Activated naive CD4-positive, alpha-beta T cell treated with anti-CD3 and anti-CD28 coated beads for 36 hours (primary cell): ENCODE results near the gene NFAT5. TPM values are rescaled to one million over a fixed set of nuclear protein-coding genes. Genes with fewer than 3 reads are reported as not detected.
"Not testable (repeated sequence)": the region's sequence is repeated elsewhere in the genome, so short reads cannot be mapped to it uniquely, and the experiment has no call there.

Source experiments
- CTCF ChIA-PET: fragments of 350-600 bp; sonication (Branson Sonifier 250); formaldehyde crosslinking; loops from one replicate; lab custom pipeline; 2021; ENCODE audit warnings: antibody characterized with exemption; lab: Charles Lee
- DNase-seq: peaks from one replicate; pipeline ENCODE4 v3.0.0-alpha.2; 2020
- H3K27ac Mint-ChIP-seq: one replicate; pipeline ENCODE4 v1.8.0; 2021; ENCODE audit warnings: mild to moderate bottlenecking, mixed read lengths
- H3K27me3 Mint-ChIP-seq: one replicate; pipeline ENCODE4 v1.8.0; 2021; ENCODE audit warnings: low read depth, mixed read lengths
- H3K36me3 Mint-ChIP-seq: one replicate; pipeline ENCODE4 v1.8.0; 2021; ENCODE audit warnings: low read depth, mixed read lengths
- H3K4me1 Mint-ChIP-seq: one replicate; pipeline ENCODE4 v1.8.0; 2021; ENCODE audit warnings: low read depth, mixed read lengths
- H3K4me3 Mint-ChIP-seq: one replicate; pipeline ENCODE4 v1.8.0; 2021; ENCODE audit warnings: mild to moderate bottlenecking, moderate library complexity, mixed read lengths
- H3K9me3 Mint-ChIP-seq: one replicate; pipeline ENCODE4 v1.8.0; 2021; ENCODE audit warnings: mixed read lengths
- intact Hi-C: fragments of 100-400 bp; cut with micrococcal nuclease; formaldehyde crosslinking; loops from one replicate; pipeline ENCODE4 v1.15.1; 2023
- total RNA-seq, 2 experiments: library from RNA; stranded (reverse); gene quantifications; one replicate each; pipeline ENCODE4 v1.2.3, GENCODE V29; 2021

NFAT5 gene
- total RNA-seq, 2 experiments from 2014 or later = 33.0 to 34.0 TPM

GRCh38 chr16:69532641-69533455 lies 32.9 kb upstream of the NFAT5 start:
- Mint-ChIP-seq H3K36me3 (no peaks in the 10 kb centered on the region), H3K27ac (no peak overlapping the region), H3K9me3 (no peaks in the 10 kb centered on the region), H3K4me1 (peaks cover 36% of the 10 kb centered on the region), H3K4me3 (no peak overlapping the region), H3K27me3 (no peaks in the 10 kb centered on the region)
- DNase-seq = no peak
- intact Hi-C loops = no loop called here
- CTCF ChIA-PET = interaction anchor here (0.8 kb wide), 1 partner anchor 75 kb away, joined by 3 read pairs; no protein-coding TSS in a partner anchor

GRCh38 chr16:69534720-69535119 lies 31.0 kb upstream of the NFAT5 start:
- H3K36me3 Mint-ChIP-seq = no peaks in the 10 kb centered on the region
- H3K9me3 Mint-ChIP-seq = no peaks in the 10 kb centered on the region
- CTCF ChIA-PET = no interaction called here
- no peaks in the 10 kb centered on the region for H3K27me3 Mint-ChIP-seq
- DNase-seq = no peak
- H3K27ac Mint-ChIP-seq = no peak overlapping the region
- no peak overlapping the region for H3K4me3 Mint-ChIP-seq
- intact Hi-C loops = no loop called here
- H3K4me1 Mint-ChIP-seq = peaks cover 31% of the 10 kb centered on the region

- H3K27ac Mint-ChIP-seq = no peak overlapping the region
- DNase-seq = no peak
- H3K4me3 Mint-ChIP-seq = no peak overlapping the region
- H3K4me1 Mint-ChIP-seq = peaks cover 26% of the 10 kb centered on the region
- intact Hi-C loops = no loop called here
- H3K9me3 Mint-ChIP-seq = no peaks in the 10 kb centered on the region
- no peaks in the 10 kb centered on the region for H3K27me3 Mint-ChIP-seq
- no peaks in the 10 kb centered on the region for H3K36me3 Mint-ChIP-seq
- CTCF ChIA-PET = no interaction called here
Measured at GRCh38 chr16:69535123-69536050, 30.4 kb upstream of the NFAT5 start.

- CTCF ChIA-PET = no interaction called here
- H3K4me1 Mint-ChIP-seq = peaks cover 12% of the 10 kb centered on the region
Measured at GRCh38 chr16:69537706-69538080, 28.1 kb upstream of the NFAT5 start.

GRCh38 chr16:69538808-69539207 lies 27.0 kb upstream of the NFAT5 start:
- peaks cover 12% of the 10 kb centered on the region for H3K4me1 Mint-ChIP-seq
- intact Hi-C loops = no loop called here
- no peaks in the 10 kb centered on the region for H3K9me3 Mint-ChIP-seq
- no peak for DNase-seq
- no peak overlapping the region for H3K27ac Mint-ChIP-seq
- no peaks in the 10 kb centered on the region for H3K27me3 Mint-ChIP-seq
- H3K4me3 Mint-ChIP-seq = no peak overlapping the region
- no peaks in the 10 kb centered on the region for H3K36me3 Mint-ChIP-seq
- CTCF ChIA-PET = no interaction called here

More at GRCh38 chr16:69537706-69538080, 28.1 kb upstream of the NFAT5 start:
- intact Hi-C loops = no loop called here
- DNase-seq = no peak
- Mint-ChIP-seq H3K27me3 (no peaks in the 10 kb centered on the region), H3K9me3 (no peaks in the 10 kb centered on the region), H3K36me3 (no peaks in the 10 kb centered on the region), H3K4me3 (no peak overlapping the region), H3K27ac (no peak overlapping the region)

GRCh38 chr16:69542974-69543373 lies 22.8 kb upstream of the NFAT5 start:
- intact Hi-C loops = no loop called here
- no peak overlapping the region for H3K27ac Mint-ChIP-seq
- H3K36me3 Mint-ChIP-seq = no peaks in the 10 kb centered on the region
- no peak for DNase-seq
- no peaks in the 10 kb centered on the region for H3K4me1 Mint-ChIP-seq
- no peak overlapping the region for H3K4me3 Mint-ChIP-seq
- H3K9me3 Mint-ChIP-seq = no peaks in the 10 kb centered on the region
- H3K27me3 Mint-ChIP-seq = no peaks in the 10 kb centered on the region
- CTCF ChIA-PET = no interaction called here

- no peaks in the 10 kb centered on the region for H3K9me3 Mint-ChIP-seq
- H3K36me3 Mint-ChIP-seq = no peaks in the 10 kb centered on the region
- H3K4me1 Mint-ChIP-seq = no peaks in the 10 kb centered on the region
- no peaks in the 10 kb centered on the region for H3K27me3 Mint-ChIP-seq
- no peak overlapping the region for H3K27ac Mint-ChIP-seq
- no peak overlapping the region for H3K4me3 Mint-ChIP-seq
- intact Hi-C loops = no loop called here
- CTCF ChIA-PET = interaction anchor here (0.6 kb wide), 1 partner anchor 138 kb away, joined by 3 read pairs; no protein-coding TSS in a partner anchor
- no peak for DNase-seq
Measured at GRCh38 chr16:69544088-69544487, 21.7 kb upstream of the NFAT5 start.

- H3K9me3 Mint-ChIP-seq, intact Hi-C loops, H3K27ac Mint-ChIP-seq, H3K4me1 Mint-ChIP-seq, H3K27me3 Mint-ChIP-seq, DNase-seq, H3K36me3 Mint-ChIP-seq, H3K4me3 Mint-ChIP-seq: not testable (repeated sequence)
- CTCF ChIA-PET = interaction anchor here (0.6 kb wide), 1 partner anchor 156 kb away, joined by 3 read pairs; no protein-coding TSS in a partner anchor
Measured at GRCh38 chr16:69546663-69547062, 19.1 kb upstream of the NFAT5 start.

GRCh38 chr16:69553332-69553731 lies 12.4 kb upstream of the NFAT5 start:
- no peak for DNase-seq
- CTCF ChIA-PET = interaction anchor here (0.6 kb wide), 1 partner anchor 9 kb away, joined by 3 read pairs; no protein-coding TSS in a partner anchor
- no peak overlapping the region for H3K4me3 Mint-ChIP-seq
- peaks cover 2% of the 10 kb centered on the region for H3K9me3 Mint-ChIP-seq
- no peaks in the 10 kb centered on the region for H3K36me3 Mint-ChIP-seq
- H3K27ac Mint-ChIP-seq = no peak overlapping the region
- peaks cover 16% of the 10 kb centered on the region for H3K4me1 Mint-ChIP-seq
- intact Hi-C loops = no loop called here
- no peaks in the 10 kb centered on the region for H3K27me3 Mint-ChIP-seq

- intact Hi-C loops = no loop called here
- CTCF ChIA-PET = interaction anchor here (1.0 kb wide), 1 partner anchor 10 kb away, joined by 3 read pairs; no protein-coding TSS in a partner anchor
- H3K4me1 Mint-ChIP-seq = peaks cover 20% of the 10 kb centered on the region
- no peaks in the 10 kb centered on the region for H3K27me3 Mint-ChIP-seq
- no peak overlapping the region for H3K4me3 Mint-ChIP-seq
- no peaks in the 10 kb centered on the region for H3K36me3 Mint-ChIP-seq
- no peak overlapping the region for H3K27ac Mint-ChIP-seq
- peaks cover 2% of the 10 kb centered on the region for H3K9me3 Mint-ChIP-seq
- DNase-seq = peak; percentile 22
Measured at GRCh38 chr16:69554495-69554894, 11.3 kb upstream of the NFAT5 start.

GRCh38 chr16:69555437-69555836 lies 10.3 kb upstream of the NFAT5 start:
- Mint-ChIP-seq H3K4me1 (peaks cover 20% of the 10 kb centered on the region), H3K27me3 (no peaks in the 10 kb centered on the region), H3K36me3 (no peaks in the 10 kb centered on the region), H3K9me3 (peaks cover 2% of the 10 kb centered on the region), H3K27ac (no peak overlapping the region), H3K4me3 (no peak overlapping the region)
- no peak for DNase-seq
- CTCF ChIA-PET = no interaction called here
- intact Hi-C loops = no loop called here

GRCh38 chr16:69555867-69556266 lies 9.9 kb upstream of the NFAT5 start:
- Mint-ChIP-seq H3K27me3 (no peaks in the 10 kb centered on the region), H3K27ac (no peak overlapping the region), H3K4me1 (peaks cover 24% of the 10 kb centered on the region), H3K36me3 (no peaks in the 10 kb centered on the region), H3K9me3 (peaks cover 2% of the 10 kb centered on the region), H3K4me3 (no peak overlapping the region)
- no peak for DNase-seq
- intact Hi-C loops = no loop called here
- CTCF ChIA-PET = no interaction called here
